ENCODE results near the gene ENTPD6. TPM values are rescaled to one million over a fixed set of nuclear protein-coding genes. Genes with fewer than 3 reads are reported as not detected.

ENTPD6 gene
- total RNA-seq, 1 experiment from 2014 or later = 29.3 TPM

DNA sequence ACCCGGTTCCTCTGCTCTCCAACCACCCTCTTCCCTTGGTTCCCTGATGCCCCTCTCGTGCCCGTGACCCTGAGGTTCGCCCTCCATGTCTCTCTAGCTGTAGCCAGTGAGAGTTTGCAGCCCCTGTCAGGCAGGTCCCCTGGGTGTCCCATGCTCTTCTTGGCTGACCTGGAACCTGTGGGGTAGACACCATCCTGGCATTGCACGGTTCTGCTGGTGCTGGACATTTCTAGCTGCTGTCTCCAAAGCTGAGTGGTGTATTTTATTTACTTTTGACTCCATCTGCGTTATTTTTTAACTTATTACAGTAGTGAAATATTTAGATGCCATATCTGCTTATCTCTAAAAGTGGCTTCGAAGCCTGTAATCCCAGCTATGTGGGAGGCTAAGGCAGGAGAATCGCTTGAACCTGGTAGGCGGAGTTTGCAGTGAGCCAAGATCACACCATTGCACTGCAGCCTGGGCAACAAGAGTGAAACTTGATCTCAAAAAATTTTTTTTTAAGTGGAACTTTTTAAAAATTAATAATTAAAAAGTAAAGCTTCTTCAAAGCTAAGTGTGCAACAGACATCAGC lies 12.5 kb downstream of the ENTPD6 start:
- no peak for DNase-seq (ENCODE audit: low read depth)

DNA sequence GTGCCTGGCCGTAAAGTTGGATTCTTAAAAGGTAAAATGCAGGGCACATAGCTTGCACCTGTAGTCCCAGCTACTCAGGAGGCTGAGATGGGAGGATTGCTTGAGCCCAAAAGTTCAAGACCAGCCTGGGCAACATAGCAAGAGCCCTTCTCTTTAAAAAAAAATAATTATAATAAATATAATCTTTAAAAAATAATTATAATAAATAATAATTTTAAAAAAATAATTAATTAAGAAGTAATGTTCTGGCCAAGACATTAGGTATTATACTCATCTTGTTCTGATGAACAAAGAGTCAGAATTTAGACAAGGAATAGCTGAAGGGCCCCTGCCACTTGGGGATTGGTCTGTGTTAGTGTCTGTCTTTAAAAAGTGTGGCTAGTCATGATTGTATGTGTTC lies 13.9 kb downstream of the ENTPD6 start:
- no peak for DNase-seq (ENCODE audit: low read depth)

DNA sequence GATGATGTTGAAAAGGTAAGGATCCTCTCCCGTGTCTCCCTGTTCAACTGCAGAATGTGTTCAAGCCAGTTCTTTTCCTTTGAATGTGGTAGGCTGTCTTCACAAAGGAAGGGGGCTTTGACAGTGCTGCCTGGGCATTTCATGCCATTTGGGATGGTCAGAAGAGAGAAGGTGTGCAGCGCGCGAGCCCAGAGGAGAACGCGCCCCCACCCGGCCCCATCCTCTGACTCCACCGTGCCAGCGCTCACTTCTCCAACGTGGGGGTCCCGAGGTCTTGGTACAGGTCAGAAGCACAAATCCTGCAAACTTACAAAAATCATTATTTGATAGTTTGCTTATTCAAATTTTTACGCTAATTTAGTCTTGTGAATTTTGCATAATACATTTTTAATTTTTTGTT lies 14.4 kb downstream of the ENTPD6 start:
- no peak for DNase-seq (ENCODE audit: low read depth)

DNA sequence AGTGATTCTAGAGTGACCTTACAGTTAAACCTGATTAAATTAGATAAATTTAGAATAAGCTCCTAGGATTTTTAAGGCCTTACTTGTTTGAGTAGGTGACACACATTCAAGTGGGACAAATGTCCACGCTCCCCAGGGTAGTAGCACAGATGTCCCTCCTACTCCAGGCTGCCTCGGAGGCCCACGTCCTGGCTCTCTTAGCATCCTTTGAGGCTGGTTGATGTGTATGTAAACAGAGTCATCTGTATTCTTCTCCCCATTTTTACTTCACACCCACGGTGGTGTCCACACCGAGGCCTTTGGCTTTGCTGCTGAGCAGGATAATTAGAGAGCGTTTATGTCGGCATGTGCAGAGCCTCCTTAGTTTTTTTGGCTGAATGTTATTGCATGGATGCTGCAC lies 15.8 kb downstream of the ENTPD6 start:
- DNase-seq (ENCODE audit: low read depth) = no peak

DNA sequence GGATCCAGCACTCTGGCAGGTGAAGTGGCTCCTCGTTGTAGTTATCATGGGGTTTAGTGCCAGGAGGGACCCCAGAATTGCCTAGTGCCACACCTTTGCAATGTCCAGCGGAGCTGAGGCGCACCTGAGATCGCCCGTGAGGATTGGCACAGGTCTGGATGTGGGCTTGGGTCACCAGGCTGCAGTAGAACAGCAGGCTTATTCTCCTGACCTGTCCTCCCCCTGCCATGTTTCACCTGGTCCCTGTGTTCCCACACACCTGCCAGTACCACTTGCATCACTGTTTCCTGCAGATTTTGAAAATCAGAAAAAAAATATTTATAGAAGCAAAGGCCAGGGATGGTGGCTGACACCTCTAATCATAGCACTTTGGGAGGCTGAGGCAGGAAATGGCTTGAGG lies 16.7 kb downstream of the ENTPD6 start:
- no peak for DNase-seq (ENCODE audit: low read depth)

DNA sequence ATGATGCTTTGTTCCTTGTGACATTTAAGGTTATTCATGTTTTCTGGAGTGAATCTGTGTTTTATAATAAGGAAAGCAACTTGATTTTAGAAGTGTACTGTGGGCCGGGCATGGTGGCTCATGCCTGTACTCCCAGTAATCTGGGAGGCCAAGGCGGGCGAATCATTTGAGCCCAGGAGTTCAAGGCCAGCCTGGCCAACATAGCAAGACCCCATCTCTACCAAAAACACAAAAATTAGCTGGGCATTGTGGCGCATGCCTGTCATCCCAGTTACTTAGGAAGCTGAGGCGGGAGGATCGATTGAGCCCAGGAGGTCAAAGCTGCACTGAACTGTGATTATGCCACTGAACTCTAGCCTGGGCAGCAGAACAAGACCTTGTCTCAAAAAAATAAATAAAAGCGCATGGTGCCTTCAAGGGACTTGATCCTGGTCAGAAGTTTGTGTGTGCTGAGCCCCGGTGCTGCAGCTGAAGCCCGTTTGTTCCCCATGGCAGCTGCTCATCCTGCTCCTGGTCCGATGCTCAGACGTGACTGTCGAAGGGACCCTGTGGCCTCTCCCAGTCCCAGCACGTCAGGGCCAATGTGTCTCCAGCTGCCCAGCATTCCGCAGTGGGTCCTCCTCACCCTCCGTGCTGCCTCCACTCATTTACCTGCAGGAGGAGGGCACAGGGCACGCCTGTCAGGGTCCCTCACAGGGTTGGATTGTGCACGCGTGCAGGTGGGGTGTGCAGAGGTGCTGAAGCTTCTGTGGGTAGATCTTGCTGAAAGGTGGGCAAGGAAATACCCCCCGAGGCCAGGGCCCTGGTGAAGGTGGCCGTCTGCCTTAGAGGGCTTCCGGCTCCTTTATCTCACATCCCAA lies 18.3 kb downstream of the ENTPD6 start:
- DNase-seq (ENCODE audit: low read depth) = no peak

DNA sequence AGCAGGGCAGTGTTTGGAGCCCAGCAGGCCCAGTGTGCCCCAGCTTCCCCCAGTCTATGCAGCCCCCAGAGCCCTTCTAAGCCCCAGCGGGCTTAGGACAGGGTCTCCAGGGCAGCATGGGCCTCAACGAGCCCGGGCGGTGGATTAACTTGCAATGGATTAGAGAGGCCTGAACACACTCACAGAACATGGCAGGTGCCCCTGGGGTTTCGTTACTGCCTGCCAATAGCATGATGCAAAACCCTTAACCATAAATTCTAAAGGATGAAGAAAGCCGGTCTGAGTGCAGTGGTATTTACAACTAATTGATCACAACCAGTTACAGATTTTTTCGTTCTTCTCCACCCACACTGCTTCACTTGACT lies 18.9 kb downstream of the ENTPD6 start:
- no peak for DNase-seq (ENCODE audit: low read depth)

DNA sequence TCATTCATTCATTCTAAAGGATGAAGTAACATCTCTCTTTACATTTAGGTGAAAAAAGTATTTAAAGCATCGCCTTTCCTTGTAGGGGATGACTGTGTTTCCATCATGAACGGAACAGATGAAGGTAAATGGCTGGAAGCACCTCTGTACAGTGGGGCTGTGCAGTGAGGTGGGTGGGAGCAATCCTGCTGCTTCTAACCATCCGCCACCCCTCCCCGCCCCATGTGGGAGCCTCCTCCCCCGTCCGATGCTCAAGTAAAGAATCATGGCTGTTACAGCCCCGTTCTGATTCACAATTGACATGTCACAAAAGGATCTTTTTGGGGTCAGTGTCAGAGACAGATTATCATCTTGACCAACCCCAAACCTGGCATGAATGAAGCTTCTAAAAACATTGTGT lies 19.3 kb downstream of the ENTPD6 start:
- no peak for DNase-seq (ENCODE audit: low read depth)

DNA sequence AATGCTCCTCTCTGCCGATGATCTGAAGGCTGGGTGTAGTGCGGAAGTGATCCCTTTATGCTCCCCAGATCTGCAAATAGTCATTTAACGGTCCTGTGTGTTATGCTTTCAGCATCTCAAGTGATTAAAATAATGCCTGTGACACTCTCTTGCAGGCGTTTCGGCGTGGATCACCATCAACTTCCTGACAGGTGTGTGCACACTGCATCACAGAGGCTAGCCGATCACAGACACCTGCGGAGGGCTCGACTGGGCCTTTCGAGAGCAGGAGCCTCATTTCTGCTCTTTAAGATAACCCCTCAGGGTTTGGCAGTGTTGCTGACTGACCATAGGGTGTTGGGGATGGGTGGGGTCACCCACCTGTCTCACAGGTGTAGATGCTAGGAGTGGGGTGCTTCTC lies 20.0 kb downstream of the ENTPD6 start:
- DNase-seq (ENCODE audit: low read depth) = no peak

DNA sequence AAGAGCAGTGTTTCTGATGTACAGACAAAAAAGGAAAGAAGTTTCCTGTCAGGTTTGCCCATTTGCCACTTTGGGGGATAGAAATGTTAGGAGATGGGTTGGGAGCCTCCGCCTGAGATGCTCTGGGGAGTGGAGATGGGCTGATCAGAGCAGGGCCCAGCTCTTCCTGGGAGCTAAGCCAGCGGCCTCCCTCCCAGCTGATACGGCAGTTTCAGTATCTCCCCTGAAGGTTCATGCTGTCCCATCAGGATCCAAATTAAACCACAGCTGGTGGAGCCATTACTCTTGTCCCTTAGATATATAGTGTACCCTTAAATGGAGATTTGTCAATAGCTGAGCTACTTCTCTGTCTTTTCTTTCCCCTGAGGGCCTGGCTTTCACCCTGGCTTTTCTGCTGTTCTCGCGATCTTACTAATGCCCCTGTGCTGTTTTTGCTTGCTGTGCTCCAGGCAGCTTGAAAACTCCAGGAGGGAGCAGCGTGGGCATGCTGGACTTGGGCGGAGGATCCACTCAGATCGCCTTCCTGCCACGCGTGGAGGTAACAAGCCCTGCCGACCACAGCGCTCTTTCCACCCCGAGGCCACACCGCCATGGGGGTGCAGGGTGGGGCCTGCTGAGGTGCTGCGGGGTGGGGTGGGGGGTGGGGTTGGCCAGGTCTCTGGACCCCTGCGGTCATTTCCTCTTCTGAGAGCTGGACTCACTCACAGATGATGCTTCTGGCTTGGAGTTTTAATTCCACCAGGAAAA lies 20.9 kb downstream of the ENTPD6 start:
- no peak for DNase-seq (ENCODE audit: low read depth)

DNA sequence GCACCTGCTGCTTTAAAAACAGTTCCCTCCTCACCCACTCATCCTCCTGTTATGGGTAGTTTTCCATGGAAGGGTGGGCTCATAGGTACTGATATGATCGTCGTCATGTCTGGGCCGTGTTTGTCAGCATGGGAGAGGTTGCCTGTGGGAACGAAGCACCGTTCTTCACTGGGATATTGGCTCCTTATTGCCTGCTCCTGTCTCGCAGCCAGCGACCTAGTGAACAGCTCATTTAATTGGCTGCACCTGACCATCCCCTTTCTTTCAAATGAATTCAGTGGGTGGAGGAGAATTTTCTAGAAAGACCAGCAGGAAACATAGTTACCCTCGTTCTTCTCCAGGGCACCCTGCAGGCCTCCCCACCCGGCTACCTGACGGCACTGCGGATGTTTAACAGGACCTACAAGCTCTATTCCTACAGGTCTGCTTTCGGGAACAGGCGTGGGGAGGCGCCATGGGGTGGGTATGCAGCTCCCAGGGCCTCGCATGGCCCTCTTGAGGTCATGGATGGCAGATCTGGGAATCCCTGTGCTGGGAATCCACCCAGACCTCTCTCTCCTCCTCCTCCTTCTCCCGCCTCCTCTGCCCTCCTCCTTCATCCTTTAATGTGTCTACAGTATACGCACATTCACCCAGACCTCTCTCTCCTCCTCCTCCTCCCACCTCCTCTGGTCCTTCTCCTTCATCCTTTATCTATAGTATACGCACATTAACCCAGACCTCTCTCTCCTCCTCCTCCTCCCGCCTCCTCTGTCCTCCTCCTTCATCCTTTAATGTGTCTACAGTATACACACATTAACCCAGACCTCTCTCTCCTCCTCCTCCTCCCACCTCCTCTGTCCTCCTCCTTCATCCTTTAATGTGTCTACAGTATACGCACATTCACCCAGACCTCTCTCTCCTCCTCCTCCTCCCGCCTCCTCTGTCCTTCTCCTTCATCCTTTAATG lies 21.9 kb downstream of the ENTPD6 start:
- DNase-seq (ENCODE audit: low read depth) = no peak

DNA sequence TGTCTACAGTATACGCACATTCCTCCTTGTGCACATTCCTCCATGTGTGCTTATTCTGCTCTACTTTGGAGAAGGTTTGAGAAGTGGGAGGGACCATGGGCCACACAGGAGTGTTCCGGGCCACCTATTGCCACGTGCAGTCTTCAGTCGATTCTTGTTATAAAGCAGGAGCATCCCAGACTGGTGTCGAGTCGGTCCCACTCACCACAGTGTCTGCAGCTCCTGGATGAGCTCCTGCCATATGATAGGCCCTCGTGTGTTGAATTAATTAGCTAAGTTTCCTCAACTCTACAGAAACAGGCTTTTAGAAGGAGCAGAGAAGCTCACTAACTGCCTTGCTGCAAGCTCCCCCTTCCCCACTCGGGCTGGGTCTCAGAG lies 22.6 kb downstream of the ENTPD6 start:
- no peak for DNase-seq (ENCODE audit: low read depth)

DNA sequence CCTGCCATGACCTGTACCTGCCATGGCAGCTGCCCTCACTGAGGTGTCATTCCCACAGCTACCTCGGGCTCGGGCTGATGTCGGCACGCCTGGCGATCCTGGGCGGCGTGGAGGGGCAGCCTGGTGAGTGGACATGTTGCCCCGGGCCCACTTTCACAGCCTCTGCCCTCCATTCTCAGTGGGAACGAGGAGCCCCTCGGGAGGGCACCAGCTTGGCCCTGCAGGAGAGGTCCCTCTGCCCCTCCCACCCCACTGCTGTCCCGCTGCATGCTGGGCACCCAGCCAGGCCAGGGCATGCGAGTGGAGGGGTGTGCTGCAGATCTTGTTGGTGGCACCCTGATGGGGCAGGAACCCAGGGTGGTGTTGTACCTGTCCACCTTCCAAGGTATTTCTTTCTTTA lies 23.0 kb downstream of the ENTPD6 start:
- no peak for DNase-seq (ENCODE audit: low read depth)

DNA sequence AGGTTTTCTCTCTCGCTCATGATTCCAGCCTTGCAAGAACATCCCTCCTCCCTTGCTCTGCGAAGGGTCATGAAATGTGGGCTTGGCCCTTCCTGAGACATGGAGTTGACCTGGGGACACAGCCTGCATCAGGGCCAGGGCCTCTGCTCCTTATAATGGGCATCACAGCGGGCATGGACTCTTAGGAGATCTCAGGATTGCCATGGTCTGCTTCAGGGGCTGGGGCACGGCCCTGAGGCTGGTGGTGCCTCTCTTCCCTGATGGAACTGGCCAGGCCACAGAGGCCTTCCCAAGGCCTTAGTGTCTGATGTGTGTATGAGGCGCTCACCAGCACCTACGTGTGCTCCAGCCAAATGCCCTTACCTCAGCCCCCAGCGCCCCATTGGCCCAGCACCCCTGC lies 23.9 kb downstream of the ENTPD6 start:
- no peak for DNase-seq (ENCODE audit: low read depth)

DNA sequence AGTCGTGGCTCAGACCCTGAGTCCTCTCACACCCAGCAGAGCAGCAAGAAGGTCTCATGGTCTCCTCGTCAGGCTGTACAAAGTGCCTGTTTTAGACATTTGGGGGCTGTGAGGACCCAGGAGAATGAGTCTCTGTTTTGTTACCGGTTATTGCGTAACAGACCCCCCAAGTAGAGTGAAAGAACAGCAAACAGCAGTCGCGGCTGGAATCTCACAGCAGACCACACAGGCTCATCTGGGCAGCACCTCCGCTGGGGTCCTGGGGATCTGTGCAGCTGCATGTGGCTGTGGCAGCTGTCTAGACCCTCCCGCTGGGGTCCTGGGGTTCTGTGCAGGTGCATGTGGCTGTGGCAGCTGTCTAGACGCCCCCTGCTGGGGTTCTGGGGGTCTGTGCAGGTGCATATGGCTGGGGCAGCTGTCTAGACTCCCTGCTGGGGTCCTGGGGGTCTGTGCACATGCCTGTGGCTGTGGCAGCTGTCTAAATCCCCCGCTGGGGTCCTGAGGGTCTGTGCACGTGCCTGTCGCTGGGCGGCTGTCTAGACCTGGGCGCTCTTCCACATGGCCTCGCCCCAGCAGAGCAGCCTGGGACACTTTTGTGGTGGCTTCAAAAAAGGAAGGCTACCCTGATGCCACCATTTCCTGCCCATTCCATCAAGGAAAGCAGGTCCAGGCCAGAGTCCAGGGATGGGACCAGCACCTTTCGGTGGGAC lies 24.7 kb downstream of the ENTPD6 start:
- DNase-seq (ENCODE audit: low read depth) = no peak

DNA sequence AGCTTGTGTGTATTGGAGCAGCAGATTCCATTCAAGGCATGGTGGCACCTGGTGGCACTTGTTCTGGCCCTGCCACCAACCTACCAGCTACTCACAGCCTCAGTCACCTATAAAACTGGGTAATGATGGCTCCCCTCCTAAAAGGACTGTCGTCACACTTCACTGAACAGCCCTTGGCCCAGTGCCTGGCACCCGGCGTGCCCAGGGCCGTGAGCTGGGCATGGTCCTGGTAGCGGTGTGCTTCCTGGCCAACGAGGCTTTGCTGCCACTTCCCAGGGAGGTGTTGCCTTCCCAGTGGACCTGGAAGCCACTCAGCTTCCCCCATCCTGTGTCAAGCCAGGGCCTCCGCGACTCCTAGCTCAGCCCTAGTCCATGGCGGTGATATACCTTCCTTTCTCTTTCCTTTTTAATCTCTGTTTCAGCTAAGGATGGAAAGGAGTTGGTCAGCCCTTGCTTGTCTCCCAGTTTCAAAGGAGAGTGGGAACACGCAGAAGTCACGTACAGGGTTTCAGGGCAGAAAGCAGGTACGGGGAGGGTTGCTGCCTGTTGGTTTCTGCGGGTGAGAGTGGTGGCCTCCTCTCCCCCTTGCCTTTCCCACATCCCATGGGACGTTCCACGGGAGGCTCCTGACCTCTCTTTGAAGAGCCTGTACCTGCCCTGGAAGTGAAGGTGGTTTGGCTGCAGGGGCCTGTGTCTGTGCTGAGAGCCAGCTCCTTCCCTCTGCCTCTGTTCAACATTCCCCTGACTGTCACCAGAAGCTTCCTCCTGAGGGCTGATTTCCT lies 25.5 kb downstream of the ENTPD6 start:
- DNase-seq (ENCODE audit: low read depth) = no peak

DNA sequence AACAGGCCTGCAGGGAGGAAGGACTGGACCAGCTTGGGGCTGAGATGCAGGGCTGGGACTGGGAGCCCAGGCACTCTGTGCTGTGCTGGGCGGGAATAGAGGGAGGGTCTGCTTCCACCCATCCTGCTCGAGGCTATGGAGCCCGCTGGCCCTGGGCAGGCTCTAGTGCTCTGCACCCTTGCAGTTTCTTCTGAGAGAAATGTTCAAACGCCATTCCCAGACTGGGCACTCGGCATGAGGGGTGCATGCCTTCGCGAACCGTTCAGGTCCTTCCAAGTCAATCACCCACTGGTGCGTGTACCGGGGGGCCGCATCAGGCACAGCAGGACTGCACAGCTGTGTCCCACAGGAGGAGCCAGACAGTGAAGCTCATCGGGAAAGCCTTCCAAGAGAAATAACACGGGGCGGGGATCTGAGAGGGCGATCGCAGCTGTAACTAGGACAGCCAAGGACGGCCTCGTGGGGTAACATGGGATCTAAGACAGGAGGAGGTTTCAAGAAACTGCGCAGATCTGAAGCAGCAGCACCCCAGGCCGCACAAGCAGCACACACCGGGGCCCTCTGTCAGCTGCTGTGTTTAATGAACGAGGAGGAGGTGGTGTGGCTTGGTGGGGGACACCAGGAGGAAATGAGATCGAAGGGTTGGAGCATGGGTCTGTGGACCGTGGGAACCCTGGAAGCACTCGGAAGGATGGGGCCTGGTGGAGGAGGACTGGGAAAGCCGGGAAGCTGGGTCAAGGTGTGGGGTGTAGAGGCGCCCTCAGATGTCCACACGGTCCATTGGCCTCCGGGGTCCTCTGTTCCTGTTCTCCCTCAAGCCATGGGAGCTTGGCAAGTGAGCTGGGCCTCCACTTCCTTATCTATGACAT lies 26.3 kb downstream of the ENTPD6 start:
- DNase-seq (ENCODE audit: low read depth) = no peak

DNA sequence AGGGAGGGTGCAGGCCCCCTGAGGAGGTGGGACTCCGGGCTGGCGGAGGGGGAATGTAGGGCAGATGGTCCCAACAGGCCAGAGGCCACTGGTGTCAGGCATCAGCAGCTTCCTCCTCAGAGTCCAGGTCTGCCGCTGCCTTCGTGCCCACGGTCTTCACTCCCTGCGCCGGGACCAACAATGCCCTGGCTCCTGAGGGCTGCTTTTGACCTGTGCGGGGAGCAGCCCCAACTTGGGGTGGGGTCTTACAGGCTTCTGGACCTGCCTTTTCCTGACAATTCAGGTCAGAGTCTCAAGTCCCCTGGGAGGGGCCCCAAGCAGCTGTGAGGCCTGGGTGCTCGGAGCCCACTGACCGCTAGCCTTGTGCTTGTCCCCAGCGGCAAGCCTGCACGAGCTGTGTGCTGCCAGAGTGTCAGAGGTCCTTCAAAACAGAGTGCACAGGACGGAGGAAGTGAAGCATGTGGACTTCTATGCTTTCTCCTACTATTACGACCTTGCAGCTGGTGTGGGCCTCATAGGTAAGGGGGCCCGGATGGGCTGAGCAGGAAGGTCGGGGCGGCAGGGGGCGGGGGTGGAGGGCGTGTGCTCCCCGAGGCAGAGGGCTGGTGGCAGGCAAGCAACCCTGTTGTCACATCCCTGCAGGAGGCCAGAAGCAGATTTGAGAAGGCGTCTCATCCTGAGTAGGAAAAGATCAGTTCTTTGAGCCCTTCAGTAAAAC lies 27.1 kb downstream of the ENTPD6 start:
- no peak for DNase-seq (ENCODE audit: low read depth)

DNA sequence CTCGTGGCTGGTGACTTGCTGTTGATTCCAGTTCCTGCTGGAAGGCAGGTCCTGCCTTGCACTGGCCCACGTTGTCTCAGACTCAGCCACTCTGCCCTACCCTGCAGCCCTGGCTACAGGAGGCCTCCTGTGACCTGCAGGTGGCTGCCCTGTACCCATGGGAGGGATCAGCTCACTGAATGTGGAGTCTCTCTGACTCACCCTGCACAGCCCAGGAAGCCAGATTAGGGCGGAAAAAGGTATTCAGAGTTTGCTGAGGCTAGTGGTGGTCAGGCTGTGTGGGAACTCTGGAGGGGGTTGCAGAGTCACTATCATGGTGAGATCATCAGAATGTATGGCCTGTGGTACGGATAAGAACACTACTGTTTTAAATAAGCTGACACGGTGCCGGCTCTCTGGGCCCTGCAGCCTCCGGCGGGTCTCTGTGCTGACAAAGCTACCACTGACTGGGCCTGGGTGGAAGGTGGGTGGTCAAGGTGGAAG lies 27.7 kb downstream of the ENTPD6 start:
- DNase-seq (ENCODE audit: low read depth) = peak; percentile 97

Measured in RPMI7951 (cell line).